ENCODE measurements around the gene TECTA.

TECTA gene

GRCh38 chr11:121129362-121130340 lies 28.6 kb downstream of the TECTA start:
- no peak overlapping the region for H3K4me3 ChIP-seq (ENCODE audit: low read depth, low read length)

- no peak overlapping the region for H3K4me3 ChIP-seq (ENCODE audit: low read depth, low read length)
These were observed 30.6 kb downstream of the TECTA start for GRCh38 chr11:121131656-121132055.

- no peak overlapping the region for H3K4me3 ChIP-seq (ENCODE audit: low read depth, low read length)
These were observed 31.4 kb downstream of the TECTA start for GRCh38 chr11:121132211-121132976.

DNA sequence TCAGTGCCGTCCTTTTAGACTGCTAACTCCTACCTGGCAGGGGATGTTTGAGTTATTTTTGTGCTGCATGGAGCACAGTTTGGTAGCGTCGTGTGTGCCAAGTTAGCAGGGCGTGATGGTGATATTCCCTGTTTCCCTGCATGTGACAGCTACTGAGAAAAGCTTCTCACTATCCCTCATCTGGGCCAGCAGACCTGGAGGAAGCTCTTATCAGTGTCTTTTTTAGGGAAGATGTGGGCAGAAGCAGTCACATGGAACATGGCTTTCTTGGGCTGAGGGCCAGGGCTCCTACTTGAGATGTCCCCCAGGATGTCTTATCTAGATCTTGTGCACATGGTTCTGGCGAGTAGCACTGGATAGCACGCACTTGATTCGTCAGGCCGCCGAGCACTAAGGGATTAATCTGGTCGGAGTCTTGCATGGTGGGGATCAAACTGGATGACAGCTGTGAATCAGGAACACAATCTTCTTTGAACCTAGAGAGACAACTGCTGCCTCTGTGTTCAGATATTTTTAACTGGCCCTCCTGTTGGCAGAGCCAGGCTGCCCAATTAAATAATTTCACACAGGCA lies 33.8 kb downstream of the TECTA start:
- no peak overlapping the region for H3K4me3 ChIP-seq (ENCODE audit: low read depth, low read length)

DNA sequence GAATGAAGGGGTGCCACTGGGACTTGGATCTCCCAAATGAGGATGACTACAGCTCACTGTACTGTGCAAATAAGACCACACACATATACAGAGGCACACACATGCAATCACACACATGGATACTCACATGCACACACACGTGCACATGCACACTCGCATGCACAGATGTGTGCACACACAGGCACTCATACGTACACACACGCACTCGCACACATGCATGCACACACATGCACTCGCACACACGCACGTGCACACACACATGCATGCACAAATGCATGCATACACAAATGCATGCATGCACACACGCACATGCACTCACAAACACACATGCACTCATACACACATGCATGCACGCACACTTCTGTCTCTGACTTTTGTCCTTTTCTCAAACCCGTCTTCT lies 36.0 kb downstream of the TECTA start:
- no peak overlapping the region for H3K4me3 ChIP-seq (ENCODE audit: low read depth, low read length)

GRCh38 chr11:121138259-121138658 lies 37.2 kb downstream of the TECTA start:
- H3K4me3 ChIP-seq (ENCODE audit: low read depth, low read length) = no peak overlapping the region

DNA sequence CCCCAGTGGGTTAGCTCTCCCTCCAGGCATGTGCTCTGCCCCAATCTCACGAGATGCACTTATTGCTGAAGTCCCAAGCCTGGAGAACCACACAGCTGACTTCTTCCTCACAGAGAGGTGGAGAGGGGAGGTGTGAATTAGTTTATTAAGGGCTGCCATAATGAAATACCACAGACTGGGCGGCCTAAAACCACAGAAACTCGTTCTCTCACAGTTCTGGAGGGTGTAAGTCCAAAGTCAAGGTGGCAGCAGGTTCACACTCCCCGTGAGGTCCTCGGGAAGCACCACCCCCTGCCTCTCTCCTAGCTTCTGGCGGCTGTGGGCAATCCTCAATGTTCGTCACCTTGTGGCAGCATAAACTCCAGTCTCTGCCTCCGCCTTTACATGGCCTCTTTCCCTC lies 39.3 kb downstream of the TECTA start:
- no peak overlapping the region for H3K4me3 ChIP-seq (ENCODE audit: low read depth, low read length)

GRCh38 chr11:121141066-121141465 lies 40.0 kb downstream of the TECTA start:
- no peak overlapping the region for H3K4me3 ChIP-seq (ENCODE audit: low read depth, low read length)

DNA sequence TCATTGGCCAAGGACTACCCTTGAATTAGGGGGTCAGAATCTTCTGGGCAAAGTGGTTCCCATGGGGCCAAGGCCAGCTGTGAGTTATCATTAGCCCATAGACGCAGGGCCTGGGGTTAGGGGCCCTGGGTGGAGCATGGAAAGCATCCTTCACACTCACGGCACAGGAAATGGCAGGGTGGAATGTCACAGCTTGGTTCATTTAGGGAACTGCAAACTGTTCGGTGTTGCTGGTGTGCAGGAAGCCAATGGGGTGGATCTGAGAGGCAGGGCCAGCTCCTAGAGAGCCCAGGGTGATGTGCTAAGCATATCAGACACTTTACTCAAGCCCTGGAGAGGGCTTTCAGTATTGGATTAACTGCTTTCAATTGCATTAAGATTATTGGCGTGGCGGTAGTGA lies 42.9 kb downstream of the TECTA start:
- no peak overlapping the region for H3K4me3 ChIP-seq (ENCODE audit: low read depth, low read length)

- H3K4me3 ChIP-seq (ENCODE audit: low read depth, low read length) = no peak overlapping the region
These were observed 43.7 kb downstream of the TECTA start for GRCh38 chr11:121144723-121145122.

GRCh38 chr11:121145826-121146225 lies 44.8 kb downstream of the TECTA start:
- H3K4me3 ChIP-seq (ENCODE audit: low read depth, low read length) = no peak overlapping the region

DNA sequence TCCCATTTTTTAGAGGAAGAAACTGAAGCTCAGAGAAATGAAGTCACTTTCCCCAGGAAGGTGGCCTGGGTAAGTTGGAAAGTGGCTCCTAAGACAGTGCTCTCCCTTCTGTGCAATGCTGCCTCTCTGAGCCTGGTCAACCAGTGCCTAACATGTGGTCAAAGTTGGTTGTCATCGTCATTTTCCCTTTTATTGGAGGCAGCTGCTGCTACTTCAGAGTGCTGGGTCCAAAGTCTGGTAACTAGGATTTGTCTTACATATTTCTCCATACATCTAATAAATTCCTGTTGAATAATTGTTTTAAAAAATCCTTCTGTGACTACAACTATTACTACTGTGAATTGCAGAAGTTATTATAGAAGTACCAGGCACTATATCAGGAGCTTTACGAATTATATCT lies 48.1 kb downstream of the TECTA start:
- no peak overlapping the region for H3K4me3 ChIP-seq (ENCODE audit: low read depth, low read length)

DNA sequence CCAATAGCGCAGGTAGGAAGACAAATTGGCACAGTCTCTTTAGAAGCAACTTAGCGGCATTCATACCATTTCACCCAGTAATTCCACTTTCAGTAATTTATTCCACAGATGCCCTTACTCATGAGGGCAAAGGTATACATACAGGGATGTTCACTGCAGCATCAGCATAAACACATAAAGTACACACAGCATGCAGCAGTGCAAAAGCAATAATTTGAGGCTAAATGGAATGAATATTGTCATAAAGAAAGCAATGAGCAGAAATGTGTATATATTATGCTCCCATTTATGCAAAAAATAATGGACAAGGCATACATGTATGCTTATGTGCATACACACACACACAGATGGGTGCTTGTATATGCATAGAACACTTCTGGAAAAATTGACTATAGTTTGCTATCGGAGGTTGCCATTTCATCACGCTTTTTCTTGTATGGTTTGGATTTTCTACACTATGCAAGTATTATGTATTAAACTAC lies 50.2 kb downstream of the TECTA start:
- no peak overlapping the region for H3K4me3 ChIP-seq (ENCODE audit: low read depth, low read length)

DNA sequence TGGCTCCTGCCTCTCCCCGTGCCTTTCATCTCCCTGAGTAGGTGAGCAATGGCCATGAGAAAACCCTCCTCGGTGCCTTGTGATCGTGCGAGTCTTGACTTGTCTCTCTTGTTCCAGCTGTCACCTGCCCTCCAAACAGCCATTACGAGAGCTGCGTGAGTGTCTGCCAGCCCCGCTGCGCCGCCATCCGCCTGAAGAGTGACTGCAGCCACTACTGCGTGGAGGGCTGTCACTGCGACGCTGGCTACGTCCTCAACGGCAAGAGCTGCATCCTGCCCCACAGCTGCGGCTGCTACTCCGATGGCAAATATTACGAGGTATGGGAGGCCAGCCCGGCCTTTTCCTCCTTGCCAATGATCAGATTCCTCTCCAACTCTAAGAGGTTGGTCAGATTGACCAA lies 51.7 kb downstream of the TECTA start:
- H3K4me3 ChIP-seq (ENCODE audit: low read depth, low read length) = no peak overlapping the region

GRCh38 chr11:121153472-121153871 lies 52.4 kb downstream of the TECTA start:
- no peak overlapping the region for H3K4me3 ChIP-seq (ENCODE audit: low read depth, low read length)

DNA sequence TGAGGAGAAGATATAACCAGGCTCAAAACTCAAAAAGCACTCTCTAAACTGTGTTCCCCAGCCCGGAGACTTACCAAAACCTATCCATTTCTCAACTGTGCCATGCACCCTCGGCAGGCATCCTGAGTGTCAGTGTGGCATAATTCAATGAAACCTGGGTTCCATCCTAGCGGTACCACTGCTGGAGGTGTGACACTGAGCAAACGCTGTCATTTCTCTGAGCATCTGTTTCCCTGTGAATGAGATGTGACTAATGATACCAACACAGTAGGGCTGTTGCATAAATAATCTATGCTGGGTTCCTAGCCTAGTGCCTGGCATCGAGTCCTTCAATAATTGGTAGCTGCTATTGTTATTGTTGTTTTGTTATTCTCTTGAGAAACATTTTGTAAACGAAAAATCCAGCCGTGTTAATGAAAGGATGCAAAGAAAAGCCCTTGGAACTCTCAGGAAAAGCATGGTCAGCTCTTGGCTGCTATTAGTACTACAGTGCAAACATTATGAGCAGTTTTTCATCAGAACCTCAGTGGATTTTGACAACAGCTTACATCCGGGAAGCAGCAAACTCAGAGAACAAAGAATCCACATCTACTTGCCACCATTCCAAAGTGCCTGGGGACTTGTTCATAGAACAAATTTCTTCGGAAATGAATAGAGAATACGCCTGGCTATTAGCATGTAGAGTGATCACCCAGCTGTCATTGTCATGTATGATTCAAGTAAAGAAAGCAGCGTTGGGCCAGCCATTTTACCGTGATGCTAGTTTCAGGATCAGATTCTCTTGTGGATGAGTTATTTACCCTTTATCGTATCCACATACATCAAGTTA lies 53.7 kb downstream of the TECTA start:
- no peak overlapping the region for H3K4me3 ChIP-seq (ENCODE audit: low read depth, low read length)

GRCh38 chr11:121157756-121158155 lies 56.7 kb downstream of the TECTA start:
- no peak overlapping the region for H3K4me3 ChIP-seq (ENCODE audit: low read depth, low read length)

DNA sequence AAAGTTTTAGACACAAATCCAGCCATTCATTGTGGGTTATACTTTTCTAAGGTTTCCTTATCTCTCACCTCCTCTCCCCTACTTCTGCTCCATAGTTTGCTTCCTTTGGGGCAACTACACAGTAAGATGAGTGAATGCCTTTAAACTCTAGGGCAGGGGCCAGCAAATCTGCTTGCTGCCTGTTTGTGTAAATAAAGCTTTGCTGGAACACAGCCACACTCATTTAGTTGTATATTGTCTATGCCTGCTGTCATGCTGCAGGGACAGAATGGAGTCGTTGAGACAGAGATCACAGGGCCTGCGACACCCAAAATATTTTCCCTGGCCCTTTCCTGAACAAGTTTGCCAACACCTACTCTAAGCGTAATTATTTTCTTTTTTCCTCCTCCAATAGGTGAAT lies 58.7 kb downstream of the TECTA start:
- no peak overlapping the region for H3K4me3 ChIP-seq (ENCODE audit: low read depth, low read length)

DNA sequence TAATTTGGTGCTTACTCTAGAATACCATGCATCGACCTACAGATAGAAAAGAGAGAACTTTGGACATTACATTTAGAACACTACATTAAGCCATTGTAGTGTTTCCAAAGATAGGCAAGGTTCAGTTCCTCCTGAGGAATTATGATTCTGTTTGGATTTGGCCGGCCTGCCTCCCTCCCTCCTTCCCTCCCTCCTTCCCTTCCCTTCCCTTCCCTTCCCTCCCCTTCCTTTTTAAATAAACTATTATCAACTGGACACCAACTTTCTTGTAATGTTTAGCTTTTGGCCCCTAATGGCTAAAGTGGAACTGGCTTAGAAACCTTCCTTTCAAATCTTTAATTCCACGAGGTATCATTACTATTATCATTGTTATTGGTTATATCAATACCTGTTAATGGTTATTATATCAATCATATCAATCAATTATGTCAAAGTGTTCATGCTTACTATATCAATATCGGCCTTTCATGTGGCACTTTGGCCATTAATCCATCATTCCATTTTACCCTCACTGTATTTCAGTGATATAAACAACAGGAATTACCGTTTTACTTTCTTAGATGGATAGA lies 60.4 kb downstream of the TECTA start:
- no peak overlapping the region for H3K4me3 ChIP-seq (ENCODE audit: low read depth, low read length)

GRCh38 chr11:121163658-121164308 lies 62.7 kb downstream of the TECTA start:
- H3K4me3 ChIP-seq (ENCODE audit: low read depth, low read length) = no peak overlapping the region
